Adipocyte (in vitro differentiated cells): ENCODE measurements around the gene CDH23.
A peak's percentile ranks its signal among the peaks of the same experiment; 100 is the strongest.

Source experiments
- DNase-seq: peaks from one replicate; pipeline ENCODE4 v3.0.0-alpha.2; 2015; ENCODE audit warnings: low read depth
- H3K27me3 ChIP-seq: replicated peaks from 2 replicates; pipeline ENCODE4 v1.7.0; 2013; ENCODE audit warnings: mild to moderate bottlenecking, low read length, moderate library complexity; ENCODE audit not compliant: control insufficient read depth, insufficient read depth
- H3K36me3 ChIP-seq: 2 replicates; pipeline ENCODE4 v1.7.0; 2013; ENCODE audit warnings: low read length, mild to moderate bottlenecking, moderate library complexity; ENCODE audit not compliant: control insufficient read depth, insufficient read depth, severe bottlenecking
- H3K4me1 ChIP-seq: 2 replicates; pipeline ENCODE4 v1.7.0; 2013; ENCODE audit warnings: mild to moderate bottlenecking, low read length, moderate library complexity; ENCODE audit not compliant: control insufficient read depth, insufficient read depth
- H3K4me3 ChIP-seq: 2 replicates; pipeline ENCODE4 v1.7.0; 2013; ENCODE audit warnings: mild to moderate bottlenecking, low read length, moderate library complexity
- H3K9ac ChIP-seq: 2 replicates; pipeline ENCODE4 v1.7.0; 2013; ENCODE audit warnings: mild to moderate bottlenecking, low read length, moderate library complexity
- H3K9me3 ChIP-seq: 2 replicates; pipeline ENCODE4 v1.7.0; 2013; ENCODE audit warnings: mild to moderate bottlenecking, low read length, moderate library complexity; ENCODE audit not compliant: control insufficient read depth

CDH23 gene

GRCh38 chr10:71725998-71726579 lies 329.4 kb downstream of the CDH23 start:
- peaks cover 8% of the 10 kb centered on the region for H3K9me3 ChIP-seq
- peaks cover 18% of the 10 kb centered on the region for H3K4me1 ChIP-seq
- peak; percentile 50 for DNase-seq
- no peaks in the 10 kb centered on the region for H3K36me3 ChIP-seq
- H3K4me3 ChIP-seq: no peak overlapping the region
- no peak overlapping the region for H3K9ac ChIP-seq
- no peaks in the 10 kb centered on the region for H3K27me3 ChIP-seq

GRCh38 chr10:71726580-71727104 lies 329.9 kb downstream of the CDH23 start:
- H3K4me3 ChIP-seq: no peak overlapping the region
- H3K9ac ChIP-seq: no peak overlapping the region
- H3K9me3 ChIP-seq: peaks cover 8% of the 10 kb centered on the region
- no peaks in the 10 kb centered on the region for H3K27me3 ChIP-seq
- peaks cover 18% of the 10 kb centered on the region for H3K4me1 ChIP-seq
- no peak for DNase-seq
- no peaks in the 10 kb centered on the region for H3K36me3 ChIP-seq

GRCh38 chr10:71727105-71727737 lies 330.5 kb downstream of the CDH23 start:
- no peak for DNase-seq
- Histone ChIP-seq H3K9ac (peak overlapping the region; percentile 2), H3K4me1 (peaks cover 18% of the 10 kb centered on the region)

GRCh38 chr10:71727738-71728737 lies 331.3 kb downstream of the CDH23 start:
- H3K9ac ChIP-seq: peak overlapping the region; percentile 2
- peaks cover under 1% of the 10 kb centered on the region for H3K9me3 ChIP-seq
- peaks cover 18% of the 10 kb centered on the region for H3K4me1 ChIP-seq
- no peak overlapping the region for H3K4me3 ChIP-seq
- DNase-seq: peak; percentile 44
- no peaks in the 10 kb centered on the region for H3K36me3 ChIP-seq
- H3K27me3 ChIP-seq: peaks cover 5% of the 10 kb centered on the region

More at GRCh38 chr10:71727105-71727737, 330.5 kb downstream of the CDH23 start:
- Histone ChIP-seq H3K27me3 (peaks cover 5% of the 10 kb centered on the region), H3K9me3 (peaks cover 8% of the 10 kb centered on the region), H3K36me3 (no peaks in the 10 kb centered on the region), H3K4me3 (no peak overlapping the region)

- Histone ChIP-seq H3K9ac (no peak overlapping the region), H3K9me3 (no peaks in the 10 kb centered on the region), H3K4me1 (peaks cover 18% of the 10 kb centered on the region), H3K4me3 (no peak overlapping the region), H3K36me3 (no peaks in the 10 kb centered on the region), H3K27me3 (peaks cover 5% of the 10 kb centered on the region)
- peak; percentile 29 for DNase-seq
Observed at GRCh38 chr10:71729161-71729636, 332.5 kb downstream of the CDH23 start.

- no peak overlapping the region for H3K4me3 ChIP-seq
- peaks cover 18% of the 10 kb centered on the region for H3K4me1 ChIP-seq
- H3K9me3 ChIP-seq: no peaks in the 10 kb centered on the region
- no peak for DNase-seq
- no peak overlapping the region for H3K9ac ChIP-seq
- H3K36me3 ChIP-seq: no peaks in the 10 kb centered on the region
- H3K27me3 ChIP-seq: peaks cover 5% of the 10 kb centered on the region
Observed at GRCh38 chr10:71731791-71732190, 335.1 kb downstream of the CDH23 start.

- Histone ChIP-seq H3K4me3 (no peak overlapping the region), H3K36me3 (no peaks in the 10 kb centered on the region), H3K9ac (no peak overlapping the region), H3K9me3 (no peaks in the 10 kb centered on the region), H3K27me3 (peaks cover 5% of the 10 kb centered on the region), H3K4me1 (peaks cover 2% of the 10 kb centered on the region)
- DNase-seq: no peak
Observed at GRCh38 chr10:71734797-71735196, 338.1 kb downstream of the CDH23 start.

GRCh38 chr10:71735709-71736569 lies 339.2 kb downstream of the CDH23 start:
- no peak overlapping the region for H3K9ac ChIP-seq
- DNase-seq: no peak
- H3K4me1 ChIP-seq: peaks cover 13% of the 10 kb centered on the region
- H3K27me3 ChIP-seq: peaks cover 5% of the 10 kb centered on the region
- H3K4me3 ChIP-seq: no peak overlapping the region
- H3K36me3 ChIP-seq: no peaks in the 10 kb centered on the region
- H3K9me3 ChIP-seq: no peaks in the 10 kb centered on the region

GRCh38 chr10:71736570-71736952 lies 339.8 kb downstream of the CDH23 start:
- Histone ChIP-seq H3K4me3 (no peak overlapping the region), H3K27me3 (peaks cover 5% of the 10 kb centered on the region), H3K9me3 (no peaks in the 10 kb centered on the region), H3K9ac (no peak overlapping the region), H3K4me1 (peaks cover 13% of the 10 kb centered on the region), H3K36me3 (no peaks in the 10 kb centered on the region)
- DNase-seq: no peak

- Histone ChIP-seq H3K9me3 (no peaks in the 10 kb centered on the region), H3K27me3 (no peaks in the 10 kb centered on the region)
- no peak for DNase-seq
Observed at GRCh38 chr10:71737001-71737833, 340.5 kb downstream of the CDH23 start.

More at GRCh38 chr10:71737001-71737833, 340.5 kb downstream of the CDH23 start:
- Histone ChIP-seq H3K36me3 (no peaks in the 10 kb centered on the region), H3K4me3 (no peak overlapping the region), H3K4me1 (peaks cover 13% of the 10 kb centered on the region), H3K9ac (no peak overlapping the region)
